Activated T-cell treated with anti-CD3 and anti-CD28 coated beads, Interleukin-2, amount 50 U/mL, for 24 hours (primary cell): ENCODE measurements around the gene ARHGAP6.

Experiments used
- DNase-seq: peaks from one replicate; pipeline ENCODE4 v3.0.0-alpha.2; 2020
- H3K27ac Mint-ChIP-seq: 2 replicates; pipeline ENCODE4 v1.8.0; 2020; ENCODE audit warnings: mild to moderate bottlenecking, mixed read lengths
- H3K27me3 Mint-ChIP-seq: 2 replicates; pipeline ENCODE4 v1.8.0; 2020; ENCODE audit warnings: mixed read lengths
- H3K36me3 Mint-ChIP-seq: 2 replicates; pipeline ENCODE4 v1.8.0; 2020; ENCODE audit warnings: low read depth, mixed read lengths
- H3K4me1 Mint-ChIP-seq: 2 replicates; pipeline ENCODE4 v1.8.0; 2020; ENCODE audit warnings: low read depth, mixed read lengths
- H3K4me3 Mint-ChIP-seq: 2 replicates; pipeline ENCODE4 v1.8.0; 2020; ENCODE audit warnings: mild to moderate bottlenecking, moderate library complexity, mixed read lengths
- H3K9me3 Mint-ChIP-seq: 2 replicates; pipeline ENCODE4 v1.8.0; 2020; ENCODE audit warnings: mixed read lengths

Gene ARHGAP6

DNA sequence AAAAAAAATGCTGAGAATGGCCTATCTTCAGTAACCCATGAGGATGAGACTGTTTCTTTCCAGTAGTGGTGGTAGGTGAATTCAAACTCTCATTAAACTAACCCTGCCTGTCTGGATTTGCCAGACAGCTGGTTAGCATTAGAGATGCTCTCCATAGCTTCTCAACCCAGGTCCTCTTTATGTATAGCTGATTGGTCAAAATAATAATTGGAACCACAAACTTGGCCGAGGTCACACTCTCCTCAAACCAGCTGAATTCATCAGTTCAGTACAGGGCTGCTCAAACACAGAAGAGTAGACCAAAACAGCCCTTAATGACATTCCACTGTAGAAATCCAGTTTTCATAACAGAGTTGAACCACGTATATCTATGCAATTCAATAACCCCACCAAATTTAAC is 469.2 kb downstream of the ARHGAP6 start:
- H3K4me3 Mint-ChIP-seq, result no peak overlapping the region
- no peaks in the 10 kb centered on the region for H3K36me3 Mint-ChIP-seq
- H3K4me1 Mint-ChIP-seq, result no peaks in the 10 kb centered on the region
- peaks cover 17% of the 10 kb centered on the region for H3K27me3 Mint-ChIP-seq
- no peak overlapping the region for H3K27ac Mint-ChIP-seq
- DNase-seq, result no peak
- no peaks in the 10 kb centered on the region for H3K9me3 Mint-ChIP-seq

DNA sequence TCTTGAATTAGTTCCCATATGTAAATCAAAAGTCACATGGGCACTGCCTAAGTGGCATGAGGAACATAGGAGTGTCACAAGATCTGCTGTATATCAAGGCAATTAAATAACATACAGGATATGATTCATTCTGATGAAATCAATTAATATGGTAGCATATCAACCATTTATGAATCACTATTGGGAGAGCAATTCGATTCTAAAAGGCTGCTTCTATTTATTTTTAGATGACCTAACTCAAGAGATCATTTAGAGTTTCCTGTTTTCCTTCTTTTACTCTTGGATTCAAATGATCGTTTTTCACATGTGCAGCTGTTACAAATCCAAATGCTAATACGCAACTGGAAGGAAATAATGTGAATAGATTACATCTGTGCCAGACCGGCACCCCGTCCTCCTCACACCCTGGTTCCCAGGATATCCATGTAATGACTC is 472.7 kb downstream of the ARHGAP6 start:
- no peaks in the 10 kb centered on the region for H3K9me3 Mint-ChIP-seq
- H3K4me3 Mint-ChIP-seq, result no peak overlapping the region
- H3K4me1 Mint-ChIP-seq, result no peaks in the 10 kb centered on the region
- H3K27me3 Mint-ChIP-seq, result peaks cover 26% of the 10 kb centered on the region
- DNase-seq, result no peak
- no peaks in the 10 kb centered on the region for H3K36me3 Mint-ChIP-seq
- no peak overlapping the region for H3K27ac Mint-ChIP-seq

DNA sequence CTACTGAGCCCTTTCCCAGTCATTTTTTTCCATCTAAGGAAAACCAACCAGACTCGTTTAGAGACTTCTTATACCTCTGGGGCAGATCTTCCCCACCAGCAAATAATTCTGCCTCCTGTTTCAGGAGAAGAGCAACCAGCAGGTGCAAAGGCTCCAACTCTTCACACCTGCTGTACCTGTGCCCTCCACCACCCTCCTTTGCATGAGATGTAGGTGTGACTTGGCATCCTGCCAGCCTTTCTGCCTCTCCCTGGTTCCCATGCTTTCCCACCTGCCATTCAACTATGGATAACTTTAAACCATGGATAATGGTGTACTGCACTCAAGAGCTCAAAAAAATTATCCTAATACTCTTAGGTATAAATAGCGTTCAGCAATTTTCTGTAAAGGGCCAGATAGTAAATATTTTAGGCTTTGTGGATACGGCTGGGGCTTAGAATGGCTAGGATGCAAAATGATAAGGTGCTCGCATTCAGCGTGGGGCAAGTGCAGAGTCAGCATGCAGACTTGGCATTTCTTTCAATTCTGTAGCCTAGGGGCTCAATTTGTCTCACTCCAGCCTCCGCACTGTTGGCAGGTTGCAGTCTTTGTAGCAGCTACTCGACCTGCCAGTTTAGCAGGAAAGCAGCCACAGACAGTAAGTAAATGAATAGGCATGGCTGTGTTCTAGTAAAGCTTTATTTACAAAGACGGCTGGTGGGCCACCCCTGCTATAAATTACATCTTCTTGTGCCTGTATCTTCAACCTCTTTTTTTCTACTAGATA is 474.8 kb downstream of the ARHGAP6 start:
- Mint-ChIP-seq H3K27ac (no peak overlapping the region), H3K4me3 (no peak overlapping the region), H3K9me3 (no peaks in the 10 kb centered on the region), H3K27me3 (peaks cover 42% of the 10 kb centered on the region), H3K36me3 (no peaks in the 10 kb centered on the region), H3K4me1 (no peaks in the 10 kb centered on the region)
- DNase-seq, result no peak

DNA sequence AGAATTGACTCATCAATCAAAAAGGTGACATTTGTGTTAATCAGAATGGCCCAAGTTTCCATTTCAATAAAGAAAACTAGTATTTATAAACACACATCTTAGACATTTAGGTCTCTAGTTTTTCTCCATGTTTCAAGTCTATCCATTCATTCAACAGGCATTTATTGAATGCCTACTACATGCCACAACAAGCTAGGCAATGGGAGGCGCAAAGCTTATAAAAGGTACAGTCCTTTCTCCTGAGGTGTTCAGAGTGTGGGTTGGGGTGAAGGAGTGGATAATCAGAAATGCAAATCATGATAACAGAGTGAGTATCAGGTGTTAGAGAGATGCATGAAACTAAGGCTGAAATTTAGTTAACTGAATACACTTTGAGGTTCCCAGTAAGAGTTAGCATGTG is 476.6 kb downstream of the ARHGAP6 start:
- H3K27ac Mint-ChIP-seq, result no peak overlapping the region
- H3K36me3 Mint-ChIP-seq, result no peaks in the 10 kb centered on the region
- H3K4me1 Mint-ChIP-seq, result no peaks in the 10 kb centered on the region
- peaks cover 38% of the 10 kb centered on the region for H3K27me3 Mint-ChIP-seq
- no peaks in the 10 kb centered on the region for H3K9me3 Mint-ChIP-seq
- no peak for DNase-seq
- no peak overlapping the region for H3K4me3 Mint-ChIP-seq

DNA sequence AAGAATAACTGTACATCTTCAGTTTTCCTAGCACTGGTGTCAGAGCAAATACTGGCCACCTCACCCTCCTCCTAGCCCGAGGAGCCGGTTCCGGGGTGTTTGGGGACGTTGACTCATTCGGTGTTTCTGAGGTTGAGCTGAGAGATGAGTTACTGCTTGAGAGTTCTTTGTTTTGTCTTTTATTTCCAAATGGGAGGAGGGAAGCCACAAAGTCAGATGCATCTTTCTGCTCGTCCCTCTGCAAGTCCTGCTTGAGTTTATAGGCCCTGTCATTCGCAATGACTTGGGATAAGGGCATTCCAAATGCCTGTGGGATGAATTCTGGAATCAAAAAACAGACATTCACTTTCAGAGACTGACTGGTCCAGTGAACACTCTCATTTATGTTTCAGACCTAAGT is 477.1 kb downstream of the ARHGAP6 start:
- Mint-ChIP-seq H3K36me3 (no peaks in the 10 kb centered on the region), H3K4me3 (no peak overlapping the region), H3K4me1 (no peaks in the 10 kb centered on the region), H3K9me3 (no peaks in the 10 kb centered on the region), H3K27ac (no peak overlapping the region), H3K27me3 (peaks cover 41% of the 10 kb centered on the region)
- no peak for DNase-seq

DNA sequence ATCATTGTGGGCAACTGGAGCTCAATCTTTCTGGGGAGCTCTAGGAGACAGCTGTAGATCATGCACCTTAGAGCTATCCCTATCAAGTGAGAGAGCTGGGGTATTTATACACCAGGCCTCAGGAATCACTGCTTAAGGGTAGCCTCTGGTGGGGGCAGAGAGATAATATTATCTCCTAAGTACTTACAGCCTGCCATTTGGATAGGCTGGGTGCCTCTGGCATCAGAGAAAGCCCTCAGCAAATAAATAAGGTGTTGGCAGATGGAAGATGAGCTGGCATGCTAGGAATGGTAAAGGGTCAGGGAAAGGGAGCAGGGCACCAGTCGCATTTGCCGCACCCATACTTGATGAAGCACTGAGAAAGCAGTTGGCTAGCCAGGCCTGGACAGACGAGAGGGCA is 478.7 kb downstream of the ARHGAP6 start:
- Mint-ChIP-seq H3K27ac (no peak overlapping the region), H3K4me1 (no peaks in the 10 kb centered on the region), H3K4me3 (no peak overlapping the region), H3K27me3 (peaks cover 49% of the 10 kb centered on the region), H3K36me3 (no peaks in the 10 kb centered on the region), H3K9me3 (no peaks in the 10 kb centered on the region)
- DNase-seq, result no peak

DNA sequence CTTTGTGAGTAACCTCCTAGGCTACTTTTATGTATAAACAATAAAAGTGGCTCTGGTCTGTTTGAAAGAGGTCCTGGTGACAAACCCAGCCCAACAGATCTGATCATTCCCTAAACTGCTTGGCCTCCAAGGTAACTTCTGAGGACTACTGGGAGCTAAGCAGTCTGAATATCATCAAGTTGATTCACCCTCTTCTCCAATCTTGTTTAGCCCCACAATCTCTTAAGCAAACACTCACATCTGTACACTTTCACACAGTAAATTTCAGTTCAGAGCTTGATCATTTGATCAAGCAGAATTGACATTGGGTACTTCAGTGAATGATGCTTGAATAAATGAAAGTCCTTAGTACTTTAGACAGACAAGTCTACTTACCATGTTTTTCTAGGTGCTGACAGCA is 479.9 kb downstream of the ARHGAP6 start:
- peaks cover 49% of the 10 kb centered on the region for H3K27me3 Mint-ChIP-seq
- no peaks in the 10 kb centered on the region for H3K9me3 Mint-ChIP-seq

DNA sequence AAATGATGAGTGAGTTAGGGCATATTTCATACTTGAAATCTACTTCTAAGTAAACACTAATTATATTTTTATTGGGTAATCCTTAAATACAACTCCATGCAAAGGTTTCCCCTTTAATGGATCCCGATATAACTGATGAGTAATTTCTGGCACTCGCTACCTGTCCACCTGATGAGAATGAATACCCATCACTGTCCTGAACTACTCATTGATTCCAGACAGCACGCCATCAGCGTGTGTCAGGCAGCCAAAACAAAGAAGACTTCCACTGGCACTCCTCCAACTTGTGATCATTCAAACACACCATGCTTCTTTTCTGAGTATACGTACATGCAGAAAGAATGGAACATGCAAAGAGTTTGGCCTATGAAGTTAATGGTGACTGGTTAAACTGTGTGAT is 485.1 kb downstream of the ARHGAP6 start:
- Mint-ChIP-seq H3K27ac (no peak overlapping the region), H3K27me3 (peaks cover 32% of the 10 kb centered on the region), H3K4me3 (no peak overlapping the region), H3K36me3 (no peaks in the 10 kb centered on the region), H3K9me3 (no peaks in the 10 kb centered on the region), H3K4me1 (no peaks in the 10 kb centered on the region)
- DNase-seq, result no peak

More for the DNA sequence above, 479.9 kb downstream of the ARHGAP6 start:
- no peak for DNase-seq
- no peak overlapping the region for H3K4me3 Mint-ChIP-seq
- H3K4me1 Mint-ChIP-seq, result no peaks in the 10 kb centered on the region
- H3K36me3 Mint-ChIP-seq, result no peaks in the 10 kb centered on the region
- H3K27ac Mint-ChIP-seq, result no peak overlapping the region

DNA sequence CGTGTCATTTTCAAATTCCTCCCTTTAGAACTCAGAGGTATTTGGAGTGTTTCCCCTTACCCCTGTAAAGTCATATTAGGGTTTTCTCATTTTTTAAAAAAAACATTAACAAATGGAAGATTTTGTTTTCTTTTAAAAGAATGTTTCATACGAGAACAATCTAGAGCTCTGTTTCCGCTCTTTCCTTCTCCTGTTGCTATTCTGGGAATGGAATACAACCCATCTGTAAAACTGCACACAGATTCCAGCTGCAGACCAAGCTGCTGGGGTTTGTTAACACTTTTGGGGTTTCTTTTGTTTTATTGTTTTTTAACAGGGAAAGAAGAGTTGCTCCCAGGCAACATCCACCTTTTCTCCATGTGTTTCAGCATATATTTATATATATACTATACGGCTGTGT is 493.3 kb downstream of the ARHGAP6 start:
- Mint-ChIP-seq H3K27me3 (peaks cover 38% of the 10 kb centered on the region), H3K9me3 (no peaks in the 10 kb centered on the region), H3K36me3 (no peaks in the 10 kb centered on the region), H3K4me1 (no peaks in the 10 kb centered on the region), H3K4me3 (no peak overlapping the region), H3K27ac (no peak overlapping the region)
- DNase-seq, result no peak

DNA sequence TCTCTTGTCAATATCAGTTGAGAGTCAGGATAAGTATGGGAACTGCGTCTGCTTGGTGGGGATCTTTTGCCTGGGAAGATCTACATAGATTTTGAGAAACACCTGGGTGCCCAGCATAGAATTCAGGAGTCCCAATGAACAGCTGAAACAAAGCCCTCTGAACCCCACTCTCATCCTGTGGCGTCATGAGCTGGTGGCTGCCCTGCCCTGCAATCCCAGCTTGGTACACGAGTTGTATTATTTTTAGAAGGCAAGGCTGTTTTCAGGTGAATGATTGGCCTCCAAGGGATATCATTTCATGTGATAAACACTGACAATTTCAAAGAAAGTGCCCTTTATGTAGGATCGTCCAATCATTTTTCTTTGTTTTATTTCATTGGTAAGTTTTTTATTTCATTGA is 493.8 kb downstream of the ARHGAP6 start:
- Mint-ChIP-seq H3K9me3 (no peaks in the 10 kb centered on the region), H3K27me3 (peaks cover 42% of the 10 kb centered on the region), H3K27ac (no peak overlapping the region), H3K4me3 (no peak overlapping the region), H3K36me3 (no peaks in the 10 kb centered on the region), H3K4me1 (no peaks in the 10 kb centered on the region)
- DNase-seq, result no peak

DNA sequence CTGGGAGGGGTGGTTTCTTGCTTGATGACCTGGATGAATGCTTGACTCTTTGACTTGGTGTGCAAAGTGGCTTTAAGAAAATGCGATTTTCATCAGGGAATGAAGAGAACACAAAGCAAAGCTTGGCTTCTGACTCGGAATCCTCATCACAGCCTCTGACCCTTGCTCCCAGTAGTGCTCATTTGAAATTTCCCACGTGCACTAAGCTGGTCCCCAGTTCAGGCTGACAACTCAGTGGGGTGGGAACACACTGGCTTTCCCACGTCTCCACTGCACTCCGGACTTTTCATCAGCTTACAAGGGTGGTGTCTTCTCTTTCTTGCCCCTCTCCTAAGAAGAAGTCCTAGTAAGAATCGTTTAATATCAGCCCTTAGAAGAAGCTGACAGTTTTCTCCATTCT is 501.3 kb downstream of the ARHGAP6 start:
- H3K36me3 Mint-ChIP-seq, result no peaks in the 10 kb centered on the region
- H3K4me1 Mint-ChIP-seq, result no peaks in the 10 kb centered on the region
- no peaks in the 10 kb centered on the region for H3K9me3 Mint-ChIP-seq
- H3K27ac Mint-ChIP-seq, result no peak overlapping the region
- no peak overlapping the region for H3K4me3 Mint-ChIP-seq
- DNase-seq, result no peak
- H3K27me3 Mint-ChIP-seq, result peaks cover 33% of the 10 kb centered on the region

DNA sequence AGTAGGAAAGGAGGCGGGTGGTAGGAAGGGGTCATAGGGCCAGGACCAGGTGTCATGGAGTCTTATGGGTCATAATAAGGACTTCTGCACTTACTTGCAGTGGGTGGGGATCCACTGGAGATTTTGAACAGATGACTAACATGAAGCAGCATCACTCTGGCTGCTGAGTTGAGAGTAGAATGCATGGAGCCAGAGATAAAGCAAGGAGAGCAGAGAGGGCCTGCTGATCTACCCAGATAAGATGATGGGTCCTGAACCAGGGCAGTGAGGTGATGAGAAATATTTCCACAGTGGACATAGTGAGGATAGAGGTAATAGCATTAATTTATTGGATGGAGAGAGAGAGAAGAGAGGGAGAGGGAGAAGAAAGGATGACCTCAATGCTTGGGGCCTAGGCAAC is 506.6 kb downstream of the ARHGAP6 start:
- Mint-ChIP-seq H3K27me3 (peaks cover 40% of the 10 kb centered on the region), H3K4me1 (no peaks in the 10 kb centered on the region), H3K4me3 (no peak overlapping the region), H3K27ac (no peak overlapping the region), H3K9me3 (no peaks in the 10 kb centered on the region), H3K36me3 (no peaks in the 10 kb centered on the region)
- no peak for DNase-seq

DNA sequence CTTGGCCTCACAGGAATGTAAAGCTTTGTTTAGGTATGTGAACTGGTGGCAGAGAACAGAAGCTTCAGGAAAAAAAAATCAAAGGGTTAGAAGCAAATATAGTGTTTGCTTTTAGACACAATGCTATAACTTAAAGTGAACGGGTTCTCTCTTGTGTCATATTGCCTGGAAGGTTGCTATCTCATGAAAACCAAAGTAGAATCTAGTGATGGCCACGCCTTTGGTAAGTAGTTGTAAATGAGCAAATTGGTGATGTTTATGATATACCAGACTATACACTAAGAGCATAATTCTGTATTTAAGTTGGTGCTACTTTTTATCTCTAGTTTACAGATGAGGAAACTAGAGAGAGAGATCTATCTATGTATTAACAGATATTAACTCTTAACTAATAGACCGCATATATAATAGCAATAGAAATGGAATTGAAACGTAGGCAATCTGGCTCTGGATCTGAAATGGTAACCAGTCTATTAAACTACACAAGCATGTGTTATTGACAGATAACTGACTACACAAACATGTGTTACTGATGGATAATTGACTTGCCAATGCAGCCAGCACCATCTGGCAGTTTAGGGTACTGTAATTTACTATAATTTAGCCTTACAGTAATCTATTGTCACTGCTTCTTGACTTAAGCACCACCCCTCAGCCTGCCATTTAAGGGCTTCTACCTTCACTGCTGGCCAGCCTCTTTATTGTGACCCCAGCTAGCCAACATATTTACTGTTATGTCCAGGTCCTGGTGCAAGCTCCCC is 513.7 kb downstream of the ARHGAP6 start:
- H3K36me3 Mint-ChIP-seq, result no peaks in the 10 kb centered on the region
- H3K4me3 Mint-ChIP-seq, result no peak overlapping the region
- no peaks in the 10 kb centered on the region for H3K4me1 Mint-ChIP-seq
- no peaks in the 10 kb centered on the region for H3K9me3 Mint-ChIP-seq
- peaks cover 54% of the 10 kb centered on the region for H3K27me3 Mint-ChIP-seq
- no peak overlapping the region for H3K27ac Mint-ChIP-seq
- no peak for DNase-seq

DNA sequence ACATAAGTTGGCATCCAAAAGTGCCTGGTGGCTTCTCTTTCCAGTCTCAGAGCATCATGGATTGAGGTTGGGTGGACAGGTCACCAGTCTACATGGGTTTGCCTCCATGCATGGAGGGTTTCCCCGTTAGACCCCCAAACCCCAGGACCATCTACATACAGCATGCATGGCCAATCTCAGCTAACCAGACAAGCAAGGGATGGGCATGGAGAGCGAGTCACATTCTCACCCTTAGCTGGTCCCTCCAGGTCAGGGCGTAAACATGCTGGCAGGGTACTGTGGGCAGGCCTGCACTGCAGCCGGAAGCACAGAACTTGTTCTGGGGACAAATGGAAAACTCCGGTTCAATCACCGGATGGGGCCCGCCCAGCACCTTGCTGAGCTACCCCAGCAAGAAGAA is 517.3 kb downstream of the ARHGAP6 start:
- no peaks in the 10 kb centered on the region for H3K36me3 Mint-ChIP-seq
- no peaks in the 10 kb centered on the region for H3K9me3 Mint-ChIP-seq
- H3K27ac Mint-ChIP-seq, result no peak overlapping the region
- H3K4me3 Mint-ChIP-seq, result no peak overlapping the region
- peaks cover 3% of the 10 kb centered on the region for H3K4me1 Mint-ChIP-seq
- peaks cover 52% of the 10 kb centered on the region for H3K27me3 Mint-ChIP-seq
- DNase-seq, result no peak

DNA sequence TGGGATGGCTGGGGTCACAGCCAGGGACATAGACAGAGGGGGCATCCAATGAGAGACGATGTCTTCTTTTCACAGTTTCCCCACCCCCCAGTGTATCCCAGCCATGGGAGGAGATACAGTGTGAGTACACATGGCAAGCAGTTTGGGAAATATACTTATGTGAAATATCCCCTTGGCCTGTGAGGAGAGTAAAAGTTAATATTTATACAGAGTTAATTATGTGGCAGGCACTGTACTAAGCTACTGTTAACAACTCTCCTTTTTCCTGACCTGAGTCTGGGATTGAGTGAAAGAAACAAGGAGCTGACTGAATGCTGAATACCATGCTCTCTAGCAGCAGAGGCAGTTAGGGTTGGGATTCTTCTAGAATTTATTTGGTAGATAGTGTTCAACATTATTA is 519.3 kb downstream of the ARHGAP6 start:
- Mint-ChIP-seq H3K27ac (no peak overlapping the region), H3K36me3 (no peaks in the 10 kb centered on the region), H3K4me3 (no peak overlapping the region), H3K27me3 (peaks cover 43% of the 10 kb centered on the region), H3K4me1 (peaks cover 3% of the 10 kb centered on the region), H3K9me3 (no peaks in the 10 kb centered on the region)
- no peak for DNase-seq
